CD4-positive, alpha-beta T cell (primary cell): Measurements from ENCODE around the gene SNTG2. TPM values are rescaled to one million over a fixed set of nuclear protein-coding genes. Genes with fewer than 3 reads are reported as not detected.

ENCODE experiments used
- ATAC-seq: fragments of 200-7000 bp; cut with Tn5 transposase; one replicate; pipeline ENCODE4 v1.10.0; 2022; ENCODE audit warnings: mild to moderate bottlenecking; ENCODE audit not compliant: poor library complexity
- CTCF ChIA-PET: fragments of 350-600 bp; sonication (Branson Sonifier 250); formaldehyde crosslinking; loops from one replicate; lab custom pipeline; 2021; ENCODE audit warnings: antibody characterized with exemption, inconsistent platforms; lab: Charles Lee
- POLR2A ChIA-PET: fragments of 350-600 bp; sonication (Branson Sonifier 250); formaldehyde crosslinking; loops from one replicate; lab custom pipeline; 2021; ENCODE audit warnings: antibody characterized with exemption, inconsistent platforms; lab: Charles Lee
- DNase-seq, 14 experiments: peaks; one replicate each; pipeline ENCODE4 v3.0.0-alpha.2; 2013 to 2020; ENCODE audit warnings: mixed read lengths in 2 of 14
- H3K27ac ChIP-seq, 2 donors: one replicate each; pipeline versions ENCODE4 v1.5.1 to v1.7.0; 2013; ENCODE audit warnings: low read length in 2 of 2, low read depth in 1 of 2, mild to moderate bottlenecking in 1 of 2
- H3K27me3 ChIP-seq, 2 experiments: 1 replicate in 1 of 2; 2 replicates in 1 of 2; pipeline versions ENCODE4 v1.6.1 to v1.7.0; 2013; ENCODE audit warnings: low read length in 2 of 2, control low read depth in 1 of 2, mild to moderate bottlenecking in 1 of 2, moderate library complexity in 1 of 2; ENCODE audit not compliant: insufficient read depth in 2 of 2, control insufficient read depth in 1 of 2
- H3K36me3 ChIP-seq: one replicate; pipeline ENCODE4 v1.6.1; 2013; ENCODE audit warnings: low read length, control low read depth; ENCODE audit not compliant: insufficient read depth
- H3K4me1 ChIP-seq: one replicate; pipeline ENCODE4 v1.6.1; 2013; ENCODE audit warnings: low read length, control low read depth; ENCODE audit not compliant: insufficient read depth
- H3K4me3 ChIP-seq: one replicate; pipeline ENCODE4 v1.5.1; 2013; ENCODE audit warnings: mild to moderate bottlenecking, low read length, moderate library complexity
- H3K9me3 ChIP-seq, 2 experiments: 1 replicate in 1 of 2; 2 replicates in 1 of 2; pipeline versions ENCODE4 v1.6.1 to v1.7.0; 2013; ENCODE audit warnings: low read length in 2 of 2, mild to moderate bottlenecking in 2 of 2, control low read depth in 1 of 2, moderate library complexity in 1 of 2; ENCODE audit not compliant: control insufficient read depth in 1 of 2, insufficient read depth in 1 of 2
- H3K27ac Mint-ChIP-seq: one replicate; pipeline ENCODE4 v1.8.0; 2020; ENCODE audit warnings: mixed read lengths
- H3K27me3 Mint-ChIP-seq: one replicate; pipeline ENCODE4 v1.8.0; 2021; ENCODE audit warnings: mixed read lengths
- H3K36me3 Mint-ChIP-seq: one replicate; pipeline ENCODE4 v1.8.0; 2021; ENCODE audit warnings: low read depth, mixed read lengths
- H3K4me1 Mint-ChIP-seq: one replicate; pipeline ENCODE4 v1.8.0; 2021; ENCODE audit warnings: low read depth, mixed read lengths
- H3K4me3 Mint-ChIP-seq: one replicate; pipeline ENCODE4 v1.8.0; 2020; ENCODE audit warnings: mild to moderate bottlenecking, mixed read lengths
- H3K9me3 Mint-ChIP-seq: one replicate; pipeline ENCODE4 v1.8.0; 2020; ENCODE audit warnings: mixed read lengths
- CTCF ChIP-seq: fragments of 200-600 bp; IDR thresholded peaks from one replicate; pipeline ENCODE4 v1.8.0; 2022; ENCODE audit warnings: antibody characterized with exemption, mild to moderate bottlenecking
- intact Hi-C, 2 experiments: fragments of 100-400 bp; cut with DNase I in 1 of 2; cut with micrococcal nuclease in 1 of 2; formaldehyde crosslinking; loops; one replicate each; pipeline versions ENCODE4 v1.15.1 to v1.9.0; 2023 to 2025; cut with DNase I, micrococcal nuclease
- total RNA-seq, 174 experiments: library from RNA in 2 of 174; stranded (reverse) in 2 of 174; gene quantifications; one replicate each; pipeline ENCODE4 v1.2.3 and lab custom pipeline; 2021 to 2026

The SNTG2 gene
- total RNA-seq, 2 experiments from 2014 or later, result 1.1 to 1.5 TPM

GRCh38 chr2:1071650-1072049 lies 121.0 kb downstream of the SNTG2 start:
- no peak for ATAC-seq
- no peak overlapping the region for H3K4me3 ChIP-seq
- H3K27ac Mint-ChIP-seq, result no peak overlapping the region
- no peak for TF ChIP-seq CTCF
- H3K36me3 Mint-ChIP-seq, result no peaks in the 10 kb centered on the region
- H3K27me3 Mint-ChIP-seq, result no peaks in the 10 kb centered on the region
- peaks cover 3% of the 10 kb centered on the region for H3K9me3 Mint-ChIP-seq
- H3K27ac ChIP-seq, result no peak overlapping the region
- no peaks in the 10 kb centered on the region for H3K4me1 ChIP-seq
- H3K4me3 Mint-ChIP-seq, result no peak overlapping the region
- no peaks in the 10 kb centered on the region for H3K4me1 Mint-ChIP-seq
- no peaks in the 10 kb centered on the region for H3K9me3 ChIP-seq
- intact Hi-C loops, result no loop called here
- H3K36me3 ChIP-seq, result no peaks in the 10 kb centered on the region
- H3K27me3 ChIP-seq, result no peaks in the 10 kb centered on the region
- no peak for DNase-seq
- CTCF ChIA-PET, result no interaction called here
- POLR2A ChIA-PET, result no interaction called here

- intact Hi-C loops, result no loop called here
- TF ChIP-seq CTCF, result no peak
- POLR2A ChIA-PET, result no interaction called here
Measured at GRCh38 chr2:1072250-1072649, 121.6 kb downstream of the SNTG2 start.

GRCh38 chr2:1077911-1078310 lies 127.3 kb downstream of the SNTG2 start:
- Histone ChIP-seq H3K9me3 (no peaks in the 10 kb centered on the region), H3K4me3 (no peak overlapping the region), H3K36me3 (no peaks in the 10 kb centered on the region), H3K4me1 (no peaks in the 10 kb centered on the region), H3K27ac (no peak overlapping the region), H3K27me3 (peaks cover 0 to 4% of the 10 kb centered on the region in 2 experiments)
- intact Hi-C loops, result no loop called here
- Mint-ChIP-seq H3K27me3 (peaks cover 4% of the 10 kb centered on the region), H3K27ac (no peak overlapping the region), H3K4me3 (no peak overlapping the region), H3K9me3 (no peaks in the 10 kb centered on the region), H3K36me3 (no peaks in the 10 kb centered on the region), H3K4me1 (no peaks in the 10 kb centered on the region)
- ATAC-seq (no peak), DNase-seq (no peak)
- no peak for TF ChIP-seq CTCF
- ChIA-PET POLR2A (no interaction called here), CTCF (no interaction called here)

More at GRCh38 chr2:1072250-1072649, 121.6 kb downstream of the SNTG2 start:
- Mint-ChIP-seq H3K9me3 (peaks cover 3% of the 10 kb centered on the region), H3K4me3 (no peak overlapping the region), H3K27me3 (no peaks in the 10 kb centered on the region), H3K27ac (no peak overlapping the region), H3K36me3 (no peaks in the 10 kb centered on the region), H3K4me1 (no peaks in the 10 kb centered on the region)
- DNase-seq (no peak), ATAC-seq (no peak)
- H3K27me3 ChIP-seq, result no peaks in the 10 kb centered on the region
- H3K27ac ChIP-seq, result no peak overlapping the region
- no peaks in the 10 kb centered on the region for H3K4me1 ChIP-seq
- H3K9me3 ChIP-seq, result no peaks in the 10 kb centered on the region
- no peaks in the 10 kb centered on the region for H3K36me3 ChIP-seq
- CTCF ChIA-PET, result no interaction called here
- no peak overlapping the region for H3K4me3 ChIP-seq
